ENCODE data around the gene UAP1. TPM values are rescaled to one million over a fixed set of nuclear protein-coding genes. Genes with fewer than 3 reads are reported as not detected.
A peak's percentile ranks its signal among the peaks of the same experiment; 100 is the strongest.
"Not testable (repeated sequence)": the region's sequence is repeated elsewhere in the genome, so short reads cannot be mapped to it uniquely, and the experiment has no call there.

UAP1 gene
- total RNA-seq, 2 donors from 2014 or later, result 57.9 to 66.6 TPM

DNA sequence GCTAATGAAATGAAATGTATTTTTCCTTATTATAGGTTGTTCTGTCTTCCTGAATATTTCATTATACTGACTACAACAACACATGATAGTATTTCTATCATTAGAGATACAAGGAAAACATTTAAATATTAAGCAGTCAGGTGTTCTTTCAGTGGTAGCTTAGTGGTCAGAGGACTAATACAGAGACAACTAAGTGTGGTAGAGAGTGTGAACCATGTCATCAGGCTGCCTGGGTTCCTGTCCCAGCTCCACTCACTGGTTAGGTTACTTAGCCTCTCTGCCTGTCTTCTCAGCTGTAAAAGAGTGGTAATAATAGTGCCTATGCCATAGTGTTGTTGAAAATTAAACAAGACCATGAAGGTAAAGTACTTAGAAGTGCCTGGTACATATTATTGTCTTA is 3.9 kb downstream of the UAP1 start:
- Histone ChIP-seq H3K4me3 (no peak overlapping the region), H3K9me3 (no peaks in the 10 kb centered on the region), H3K4me1 (peaks cover 53% of the 10 kb centered on the region), H3K27ac (no peak overlapping the region), H3K27me3 (no peaks in the 10 kb centered on the region), H3K36me3 (replicated peaks in 1 of 2; ENCODE audit: insufficient read depth in 1 of 2, low read depth in 2 of 2) (no peaks in the 10 kb centered on the region)
- intact Hi-C loops (cut with DNase I), result no loop called here
- DNase-seq, result no peak
- ATAC-seq, result no peak
- TF ChIP-seq, protein P1, sequence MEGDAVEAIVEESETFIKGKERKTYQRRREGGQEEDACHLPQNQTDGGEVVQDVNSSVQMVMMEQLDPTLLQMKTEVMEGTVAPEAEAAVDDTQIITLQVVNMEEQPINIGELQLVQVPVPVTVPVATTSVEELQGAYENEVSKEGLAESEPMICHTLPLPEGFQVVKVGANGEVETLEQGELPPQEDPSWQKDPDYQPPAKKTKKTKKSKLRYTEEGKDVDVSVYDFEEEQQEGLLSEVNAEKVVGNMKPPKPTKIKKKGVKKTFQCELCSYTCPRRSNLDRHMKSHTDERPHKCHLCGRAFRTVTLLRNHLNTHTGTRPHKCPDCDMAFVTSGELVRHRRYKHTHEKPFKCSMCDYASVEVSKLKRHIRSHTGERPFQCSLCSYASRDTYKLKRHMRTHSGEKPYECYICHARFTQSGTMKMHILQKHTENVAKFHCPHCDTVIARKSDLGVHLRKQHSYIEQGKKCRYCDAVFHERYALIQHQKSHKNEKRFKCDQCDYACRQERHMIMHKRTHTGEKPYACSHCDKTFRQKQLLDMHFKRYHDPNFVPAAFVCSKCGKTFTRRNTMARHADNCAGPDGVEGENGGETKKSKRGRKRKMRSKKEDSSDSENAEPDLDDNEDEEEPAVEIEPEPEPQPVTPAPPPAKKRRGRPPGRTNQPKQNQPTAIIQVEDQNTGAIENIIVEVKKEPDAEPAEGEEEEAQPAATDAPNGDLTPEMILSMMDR (IDR thresholded peaks at IDR 0.05), result no peak
- no peak for TF ChIP-seq POLR2A (IDR thresholded peaks at IDR 0.05)

DNA sequence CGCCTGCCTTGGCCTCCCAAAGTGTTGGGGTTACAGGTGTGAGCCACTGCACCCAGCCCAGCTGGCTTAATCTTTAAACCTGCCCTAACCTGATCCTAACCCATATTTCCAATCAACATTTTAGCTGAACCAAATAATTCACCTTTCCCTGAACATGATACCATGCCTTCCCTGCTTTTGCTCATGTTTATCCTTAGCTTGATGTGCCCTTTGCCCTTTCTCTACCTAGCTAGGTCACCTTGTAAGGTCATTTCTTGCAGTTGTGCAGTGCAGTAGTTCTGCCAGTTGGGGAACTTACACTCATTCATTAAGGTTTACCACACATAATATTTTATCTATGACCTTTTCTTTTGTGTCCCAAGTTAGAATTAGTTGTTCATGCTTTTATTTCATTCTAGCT is 5.3 kb downstream of the UAP1 start:
- H3K36me3 ChIP-seq (replicated peaks in 1 of 2; ENCODE audit: insufficient read depth in 1 of 2, low read depth in 2 of 2), result no peaks in the 10 kb centered on the region
- ATAC-seq (no peak), DNase-seq (no peak)
- TF ChIP-seq, protein P1 (IDR thresholded peaks at IDR 0.05), result no peak
- TF ChIP-seq POLR2A (IDR thresholded peaks at IDR 0.05), result no peak
- H3K4me3 ChIP-seq, result no peak overlapping the region
- WGBS, 2 donors, result 70 to 88% methylated on average over 1 of the region's 1 CpG
- H3K27ac ChIP-seq, result no peak overlapping the region
- intact Hi-C loops (cut with DNase I), result no loop called here
- H3K27me3 ChIP-seq, result no peaks in the 10 kb centered on the region
- peaks cover 62% of the 10 kb centered on the region for H3K4me1 ChIP-seq
- no peaks in the 10 kb centered on the region for H3K9me3 ChIP-seq

GRCh38 chr1:162568802-162569201 is 7.3 kb downstream of the UAP1 start:
- no peaks in the 10 kb centered on the region for H3K27me3 ChIP-seq
- ATAC-seq (no peak), DNase-seq (no peak)
- H3K36me3 ChIP-seq (replicated peaks in 1 of 2; ENCODE audit: insufficient read depth in 1 of 2, low read depth in 2 of 2), result no peaks in the 10 kb centered on the region
- H3K27ac ChIP-seq, result no peak overlapping the region
- H3K4me3 ChIP-seq, result no peak overlapping the region
- intact Hi-C loops (cut with DNase I), result no loop called here
- H3K9me3 ChIP-seq, result no peaks in the 10 kb centered on the region
- TF ChIP-seq, protein P1 (IDR thresholded peaks at IDR 0.05), result no peak
- TF ChIP-seq POLR2A (IDR thresholded peaks at IDR 0.05), result no peak
- WGBS, 2 donors, result 32 to 45% methylated on average over 4 of the region's 4 CpGs
- H3K4me1 ChIP-seq, result peaks cover 73% of the 10 kb centered on the region

DNA sequence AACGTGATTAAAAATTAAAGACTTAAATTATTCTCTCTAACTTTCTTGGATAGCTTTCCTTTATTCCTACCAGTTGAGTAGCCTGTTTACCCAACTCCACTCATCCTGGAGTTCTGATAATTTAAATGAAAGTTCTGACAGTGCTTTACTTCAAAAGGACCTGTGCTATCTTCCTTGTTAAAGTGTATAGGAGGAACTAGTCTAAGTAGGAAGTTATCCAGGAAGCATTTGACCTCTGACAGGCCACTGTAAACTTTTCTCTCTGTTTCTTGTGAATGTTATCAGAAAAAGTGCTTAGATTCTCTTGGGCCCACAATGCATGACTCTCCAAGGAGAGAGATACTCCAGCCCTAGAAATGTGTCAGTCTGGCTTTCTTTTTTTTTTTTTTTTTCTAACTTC is 9.2 kb downstream of the UAP1 start:
- Histone ChIP-seq H3K4me3 (no peak overlapping the region), H3K9me3 (no peaks in the 10 kb centered on the region), H3K27ac (peak overlapping the region in 1 of 4 donors; percentile 29), H3K36me3 (replicated peaks in 1 of 2; ENCODE audit: insufficient read depth in 1 of 2, low read depth in 2 of 2) (no peaks in the 10 kb centered on the region), H3K27me3 (no peaks in the 10 kb centered on the region), H3K4me1 (peaks cover 65% of the 10 kb centered on the region)
- no peak for DNase-seq
- intact Hi-C loops (cut with DNase I), result no loop called here
- TF ChIP-seq POLR2A (IDR thresholded peaks at IDR 0.05), result no peak
- TF ChIP-seq, protein P1 (IDR thresholded peaks at IDR 0.05), result no peak
- no peak for ATAC-seq
- WGBS, 2 donors, result 76 to 84% methylated on average over 1 of the region's 1 CpG

DNA sequence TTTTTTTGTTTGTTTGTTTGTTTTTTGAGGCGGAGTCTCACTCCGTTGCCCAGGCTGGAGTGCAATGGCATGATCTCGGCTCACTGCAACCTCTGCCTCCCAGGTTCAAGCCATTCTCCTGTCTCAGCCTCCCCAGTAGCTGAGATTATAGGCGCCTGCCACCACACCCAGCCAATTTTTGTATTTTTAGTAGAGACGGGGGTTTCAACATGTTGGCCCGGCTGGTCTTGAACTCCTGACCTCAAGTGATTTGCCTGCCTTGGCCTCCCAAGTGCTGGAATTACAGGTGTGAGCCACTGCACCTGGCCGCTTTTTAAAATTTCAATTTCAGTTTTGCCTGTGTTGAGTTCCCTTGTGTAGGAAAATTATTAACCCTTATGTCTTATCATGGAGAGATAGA is 9.6 kb downstream of the UAP1 start:
- intact Hi-C loops (cut with DNase I); H3K36me3 ChIP-seq (replicated peaks in 1 of 2; ENCODE audit: insufficient read depth in 1 of 2, low read depth in 2 of 2); H3K4me3 ChIP-seq; H3K9me3 ChIP-seq; DNase-seq; ATAC-seq; H3K27me3 ChIP-seq: not testable (repeated sequence)
- 75 to 88% methylated on average over 7 of the region's 7 CpGs for WGBS, 2 donors
- Histone ChIP-seq H3K27ac (peak overlapping the region in 1 of 4 donors; percentile 29), H3K4me1 (peaks cover 65% of the 10 kb centered on the region)

Measured in body of pancreas (tissue), 4 donors.